NCI-H128 (cell line): Measurements from ENCODE around the gene KIF22.
"Not testable (repeated sequence)": the region's sequence is repeated elsewhere in the genome, so short reads cannot be mapped to it uniquely, and the experiment has no call there.

Experiments
- DNase-seq: peaks from one replicate; lab custom pipeline; 2025; ENCODE audit not compliant: unreplicated experiment; lab: John Stamatoyannopoulos, UW

Gene KIF22

GRCh38 chr16:29813644-29814562 lies 23.4 kb downstream of the KIF22 start:
- DNase-seq, result no peak

GRCh38 chr16:29814592-29814991 lies 24.0 kb downstream of the KIF22 start:
- DNase-seq, result no peak

GRCh38 chr16:29815032-29815721 lies 24.6 kb downstream of the KIF22 start:
- DNase-seq, result no peak

GRCh38 chr16:29815793-29816693 lies 25.5 kb downstream of the KIF22 start, which contains the start of gene PAGR1:
TSS of gene PAGR1 (plus strand) at chr16:29816152. CDS start at chr16:29816526, 374 bp downstream.
- DNase-seq, result peak; percentile 88

- DNase-seq, result no peak
Measured at GRCh38 chr16:29816694-29817441, 26.3 kb downstream of the KIF22 start.

GRCh38 chr16:29818082-29818481 lies 27.5 kb downstream of the KIF22 start:
- no peak for DNase-seq

- no peak for DNase-seq
Measured at GRCh38 chr16:29819506-29819905, 29.0 kb downstream of the KIF22 start.

GRCh38 chr16:29820271-29820701 lies 29.7 kb downstream of the KIF22 start, which contains the start of gene MVP:
TSS of gene MVP (plus strand) at chr16:29820462. CDS start at chr16:29830550, 10,088 bp downstream.
- DNase-seq, result no peak

- DNase-seq, result no peak
Measured at GRCh38 chr16:29820730-29821642, 30.4 kb downstream of the KIF22 start.

GRCh38 chr16:29821643-29822115 lies 31.1 kb downstream of the KIF22 start:
- no peak for DNase-seq

- no peak for DNase-seq
Measured at GRCh38 chr16:29824589-29825144, 34.1 kb downstream of the KIF22 start.

GRCh38 chr16:29825145-29826044 lies 34.8 kb downstream of the KIF22 start:
- no peak for DNase-seq

GRCh38 chr16:29826342-29826695 lies 35.8 kb downstream of the KIF22 start:
- no peak for DNase-seq

- DNase-seq, result no peak
Measured at GRCh38 chr16:29830774-29831173, 40.2 kb downstream of the KIF22 start.

- DNase-seq, result no peak
Measured at GRCh38 chr16:29831490-29831889, 40.9 kb downstream of the KIF22 start.

GRCh38 chr16:29833219-29833618 lies 42.7 kb downstream of the KIF22 start:
- not testable (repeated sequence) for DNase-seq

- no peak for DNase-seq
Measured at GRCh38 chr16:29834079-29834478, 43.5 kb downstream of the KIF22 start.

- DNase-seq, result no peak
Measured at GRCh38 chr16:29835926-29836325, 45.4 kb downstream of the KIF22 start.
